HG02840 (cell line): ENCODE data around the gene ACTL6A.
"Not testable (repeated sequence)": the region's sequence is repeated elsewhere in the genome, so short reads cannot be mapped to it uniquely, and the experiment has no call there.

Experiments
- ATAC-seq: cut with Tn5 transposase; IDR thresholded peaks from one replicate; pipeline ENCODE4 v1.9.1; 2021; ENCODE audit warnings: mild to moderate bottlenecking, moderate library complexity, moderate number of reproducible peaks; ENCODE audit not compliant: unreplicated experiment, low FRiP score

Gene ACTL6A

GRCh38 chr3:179562591-179563270 is at the start of gene ACTL6A:
ACTL6A (plus strand) TSS chr3:179562926; CDS start chr3:179563093, 167 bp downstream.
- ATAC-seq = peak; percentile 97

- ATAC-seq = no peak
Measured at GRCh38 chr3:179513862-179514261, 48.9 kb upstream of the ACTL6A start.

GRCh38 chr3:179516461-179517251 is 46.1 kb upstream of the ACTL6A start:
- not testable (repeated sequence) for ATAC-seq

GRCh38 chr3:179526482-179526881 is 36.2 kb upstream of the ACTL6A start:
- no peak for ATAC-seq

- ATAC-seq = no peak
Measured at GRCh38 chr3:179526989-179527391, 35.7 kb upstream of the ACTL6A start.

- no peak for ATAC-seq
Measured at GRCh38 chr3:179528772-179529171, 34.0 kb upstream of the ACTL6A start.

- no peak for ATAC-seq
Measured at GRCh38 chr3:179531576-179531975, 31.1 kb upstream of the ACTL6A start.

GRCh38 chr3:179533274-179533673 is 29.5 kb upstream of the ACTL6A start:
- ATAC-seq = no peak

GRCh38 chr3:179536256-179536655 is 26.5 kb upstream of the ACTL6A start:
- ATAC-seq = no peak

- ATAC-seq = no peak
Measured at GRCh38 chr3:179541094-179541493, 21.6 kb upstream of the ACTL6A start.

- ATAC-seq = no peak
Measured at GRCh38 chr3:179541596-179541995, 21.1 kb upstream of the ACTL6A start.

GRCh38 chr3:179542375-179542774 is 20.4 kb upstream of the ACTL6A start:
- no peak for ATAC-seq

- no peak for ATAC-seq
Measured at GRCh38 chr3:179544981-179545645, 17.6 kb upstream of the ACTL6A start.

- ATAC-seq = no peak
Measured at GRCh38 chr3:179546814-179547241, 15.9 kb upstream of the ACTL6A start.

- no peak for ATAC-seq
Measured at GRCh38 chr3:179551349-179552105, 11.2 kb upstream of the ACTL6A start.

- no peak for ATAC-seq
Measured at GRCh38 chr3:179558742-179559364, 3.9 kb upstream of the ACTL6A start.

- no peak for ATAC-seq
Measured at GRCh38 chr3:179560791-179561190, 1.9 kb upstream of the ACTL6A start.

GRCh38 chr3:179563271-179563783 is 601 bp downstream of the ACTL6A start:
- peak; percentile 42 for ATAC-seq

- no peak for ATAC-seq
Measured at GRCh38 chr3:179565496-179565895, 2.8 kb downstream of the ACTL6A start.

GRCh38 chr3:179580992-179581391 is 18.3 kb downstream of the ACTL6A start:
- ATAC-seq = no peak
